HepG2 (cell line): ENCODE measurements around the gene TMEM184B. TPM values are rescaled to one million over a fixed set of nuclear protein-coding genes. Genes with fewer than 3 reads are reported as not detected.

Source experiments
- CBFB ChIP-seq: sonication (generic); formaldehyde crosslinking; IDR thresholded peaks from 2 replicates; pipeline ENCODE4 v1.4.0; 2020; ENCODE audit warnings: missing genetic modification reagents
- FOXP1 ChIP-seq, 2 experiments: fragments of 450-650 bp in 1 of 2; IDR thresholded peaks; 2 replicates each; pipeline ENCODE4 v1.6.1; 2017 to 2018; ENCODE audit warnings: antibody characterized with exemption in 1 of 2
- HMG20B ChIP-seq: conservative IDR thresholded peaks from 2 replicates; pipeline ENCODE4 v1.6.1; 2016; ENCODE audit warnings: missing genetic modification reagents, missing compliant biosample characterization
- HNF4G ChIP-seq, 2 experiments: sonication (generic) in 1 of 2; formaldehyde crosslinking in 1 of 2; IDR thresholded peaks; 2 replicates each; pipeline versions ENCODE4 v1.4.0 to v1.6.1; 2011 to 2020; ENCODE audit warnings: borderline replicate concordance in 2 of 2, low read depth in 2 of 2, mild to moderate bottlenecking in 2 of 2, low read length in 1 of 2, missing genetic modification reagents in 1 of 2, moderate library complexity in 1 of 2
- KDM1A ChIP-seq: IDR thresholded peaks from 2 replicates; pipeline ENCODE4 v1.6.1; 2016; ENCODE audit warnings: missing compliant biosample characterization
- KLF12 ChIP-seq: sonication (generic); formaldehyde crosslinking; IDR thresholded peaks from 2 replicates; pipeline ENCODE4 v1.4.0; 2020; ENCODE audit warnings: missing genetic modification reagents, borderline replicate concordance
- KMT2A ChIP-seq: sonication (generic); formaldehyde crosslinking; IDR thresholded peaks from 2 replicates; pipeline ENCODE4 v1.4.0; 2020; ENCODE audit warnings: missing genetic modification reagents
- PPARG ChIP-seq: conservative IDR thresholded peaks from 2 replicates; pipeline ENCODE4 v1.6.1; 2016; ENCODE audit warnings: missing biosample characterization, missing genetic modification reagents
- SRSF9 ChIP-seq: fragments of 200-400 bp; formaldehyde crosslinking; IDR thresholded peaks from 2 replicates; pipeline ENCODE4 v1.6.1; 2018; ENCODE audit warnings: borderline replicate concordance, mild to moderate bottlenecking, low read depth, low read length; ENCODE audit not compliant: insufficient read depth, poor library complexity, severe bottlenecking
- ZBTB1 ChIP-seq: sonication (generic); formaldehyde crosslinking; IDR thresholded peaks from 2 replicates; pipeline ENCODE4 v1.4.0; 2020; ENCODE audit warnings: missing genetic modification reagents, borderline replicate concordance
- ZBTB21 ChIP-seq: sonication (generic); formaldehyde crosslinking; IDR thresholded peaks from 2 replicates; pipeline ENCODE4 v1.4.0; 2020; ENCODE audit warnings: missing genetic modification reagents
- ZFX ChIP-seq: sonication (generic); formaldehyde crosslinking; IDR thresholded peaks from 2 replicates; pipeline ENCODE4 v1.4.0; 2020; ENCODE audit warnings: mild to moderate bottlenecking, low read depth, missing genetic modification reagents, moderate library complexity
- ZMYM3 ChIP-seq: sonication (generic); formaldehyde crosslinking; IDR thresholded peaks from 2 replicates; pipeline ENCODE4 v1.5.1; 2020; ENCODE audit warnings: mild to moderate bottlenecking, missing genetic modification reagents
- ZNF354B ChIP-seq: sonication (generic); formaldehyde crosslinking; IDR thresholded peaks from 2 replicates; pipeline ENCODE4 v1.8.0; 2022; ENCODE audit warnings: mild to moderate bottlenecking, missing genetic modification reagents
- ZNF563 ChIP-seq: sonication (generic); formaldehyde crosslinking; IDR thresholded peaks from 2 replicates; pipeline ENCODE4 v1.8.0; 2022; ENCODE audit warnings: mild to moderate bottlenecking, moderate library complexity, missing genetic modification reagents
- ZNF737 ChIP-seq: sonication (generic); formaldehyde crosslinking; IDR thresholded peaks from 2 replicates; pipeline ENCODE4 v1.5.0; 2020; ENCODE audit warnings: missing genetic modification reagents, mild to moderate bottlenecking, borderline replicate concordance
- ZNF747 ChIP-seq: sonication (generic); formaldehyde crosslinking; IDR thresholded peaks from 2 replicates; pipeline ENCODE4 v1.8.1; 2023; ENCODE audit warnings: missing genetic modification reagents, mild to moderate bottlenecking, borderline replicate concordance
- ZNF781 ChIP-seq: sonication (generic); formaldehyde crosslinking; IDR thresholded peaks from 2 replicates; pipeline ENCODE4 v1.5.1; 2020; ENCODE audit warnings: borderline replicate concordance, mild to moderate bottlenecking, missing genetic modification reagents; ENCODE audit errors: not compliant biosample characterization
- polyA plus RNA-seq, 8 experiments: library from polyadenylated mRNA; depleted of rRNA in 3 of 8; stranded (reverse) in 7 of 8; unstranded in 1 of 8; fragments of >200 nt; fragmentation: Illumina TruSeq in 4 of 8; extraction: Trizol in 4 of 8; gene quantifications; 2 replicates each; pipeline versions ENCODE4 v1.2.1 to v1.2.3, GENCODE V29; 2011 to 2016; ENCODE audit warnings: low read depth in 4 of 8, missing spikeins in 1 of 8, mixed read lengths in 1 of 8; ENCODE audit not compliant: insufficient read depth in 1 of 8
- total RNA-seq, 5 experiments: library from RNA; depleted of rRNA; stranded (reverse); fragments of >200 nt; fragmentation: Illumina TruSeq; extraction: Trizol; gene quantifications; 2 replicates each; pipeline ENCODE4 v1.2.3, GENCODE V29; 2016; ENCODE audit warnings: low read depth in 1 of 5
- TF ChIP-seq, protein P1 (sequence below): sonication (generic); formaldehyde crosslinking; conservative IDR thresholded peaks from 2 replicates; pipeline ENCODE4 v1.4.0; 2020; ENCODE audit warnings: mild to moderate bottlenecking, missing genetic modification reagents, moderate library complexity
- TF ChIP-seq, protein P2 (sequence below): sonication (generic); formaldehyde crosslinking; IDR thresholded peaks from 2 replicates; pipeline ENCODE4 v1.5.0; 2020; ENCODE audit warnings: missing genetic modification reagents, mild to moderate bottlenecking, borderline replicate concordance
- TF ChIP-seq, protein P3 (sequence below): sonication (generic); formaldehyde crosslinking; IDR thresholded peaks from 2 replicates; pipeline ENCODE4 v1.5.1; 2020; ENCODE audit warnings: missing genetic modification reagents, mild to moderate bottlenecking, borderline replicate concordance

TMEM184B gene
- total and polyA plus RNA-seq, 2 of the 13 experiments (the other 11 are each of a cell fraction or from before 2014, with no cell fraction given), result 15.9 to 16.0 TPM

DNA sequence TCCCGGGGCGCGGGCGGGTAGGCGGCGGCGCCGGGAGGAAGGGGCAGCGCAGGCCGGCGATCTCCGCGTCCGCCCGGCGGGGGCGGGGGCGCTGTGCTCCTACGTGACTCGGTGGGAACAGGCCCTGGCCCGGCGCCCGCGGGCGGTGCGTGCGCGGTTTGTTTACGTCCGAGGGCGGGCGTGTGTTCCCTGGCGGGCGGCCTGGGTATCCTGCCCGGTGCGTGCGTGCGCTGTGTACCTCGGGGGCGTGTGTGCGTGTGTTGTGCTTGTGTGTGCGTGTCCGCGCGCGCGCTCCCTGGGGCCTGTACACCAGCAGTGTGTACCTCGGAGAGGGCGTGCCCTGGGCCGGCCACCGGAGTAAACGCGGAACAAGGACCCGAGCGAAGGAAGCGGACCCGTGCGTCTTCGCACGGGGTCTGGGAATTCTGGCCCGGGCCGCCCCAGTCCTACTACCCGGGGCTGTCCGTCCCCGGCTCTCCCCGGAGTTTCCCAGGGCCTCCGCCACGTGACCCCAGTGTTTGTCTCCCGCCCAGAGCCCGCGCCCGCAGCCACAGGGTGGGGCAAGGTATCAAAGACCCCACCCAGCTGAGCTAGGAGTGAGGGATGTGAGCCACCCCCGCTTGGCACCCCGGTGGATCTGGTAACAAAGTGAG is 70.2 kb downstream of the TMEM184B start (continued):
- TF ChIP-seq ZFX (CRISPR knock-in tag) (peak; percentile 74), ZNF737 (no peak), ZNF563 (0 out of 2 replicates have a peak, but pooled peaks have one; percentile 80), CBFB (CRISPR knock-in tag) (no peak), PPARG (CRISPR knock-in tag) (no peak), KMT2A (no peak), KLF12 (CRISPR knock-in tag) (peak; percentile 13; the same call in 1 of the 2 replicates), KDM1A (CRISPR knock-in tag) (no peak), ZBTB1 (CRISPR knock-in tag) (no peak), SRSF9 (no peak), HMG20B (no peak), HNF4G (IDR thresholded peaks at IDR 0.05; ENCODE audit: borderline replicate concordance, low read depth, low read length) (no peak), HNF4G (CRISPR knock-in tag; IDR thresholded peaks at IDR 0.05; ENCODE audit: borderline replicate concordance, low read depth) (0 out of 2 replicates have a peak, but pooled peaks have one; percentile 3), ZMYM3 (no peak), ZBTB21 (CRISPR knock-in tag) (no peak), ZNF354B (CRISPR knock-in tag) (0 out of 2 replicates have a peak, but pooled peaks have one; percentile 49), ZNF781 (CRISPR knock-in tag) (peak; percentile 38), ZNF747 (CRISPR knock-in tag) (0 out of 2 replicates have a peak, but pooled peaks have one; percentile 6), FOXP1 (IDR thresholded peaks at IDR 0.05) (no peak), FOXP1 (CRISPR knock-in tag; IDR thresholded peaks at IDR 0.05) (peak; percentile 43; the same call in 1 of the 2 replicates)
- TF ChIP-seq, protein P1, sequence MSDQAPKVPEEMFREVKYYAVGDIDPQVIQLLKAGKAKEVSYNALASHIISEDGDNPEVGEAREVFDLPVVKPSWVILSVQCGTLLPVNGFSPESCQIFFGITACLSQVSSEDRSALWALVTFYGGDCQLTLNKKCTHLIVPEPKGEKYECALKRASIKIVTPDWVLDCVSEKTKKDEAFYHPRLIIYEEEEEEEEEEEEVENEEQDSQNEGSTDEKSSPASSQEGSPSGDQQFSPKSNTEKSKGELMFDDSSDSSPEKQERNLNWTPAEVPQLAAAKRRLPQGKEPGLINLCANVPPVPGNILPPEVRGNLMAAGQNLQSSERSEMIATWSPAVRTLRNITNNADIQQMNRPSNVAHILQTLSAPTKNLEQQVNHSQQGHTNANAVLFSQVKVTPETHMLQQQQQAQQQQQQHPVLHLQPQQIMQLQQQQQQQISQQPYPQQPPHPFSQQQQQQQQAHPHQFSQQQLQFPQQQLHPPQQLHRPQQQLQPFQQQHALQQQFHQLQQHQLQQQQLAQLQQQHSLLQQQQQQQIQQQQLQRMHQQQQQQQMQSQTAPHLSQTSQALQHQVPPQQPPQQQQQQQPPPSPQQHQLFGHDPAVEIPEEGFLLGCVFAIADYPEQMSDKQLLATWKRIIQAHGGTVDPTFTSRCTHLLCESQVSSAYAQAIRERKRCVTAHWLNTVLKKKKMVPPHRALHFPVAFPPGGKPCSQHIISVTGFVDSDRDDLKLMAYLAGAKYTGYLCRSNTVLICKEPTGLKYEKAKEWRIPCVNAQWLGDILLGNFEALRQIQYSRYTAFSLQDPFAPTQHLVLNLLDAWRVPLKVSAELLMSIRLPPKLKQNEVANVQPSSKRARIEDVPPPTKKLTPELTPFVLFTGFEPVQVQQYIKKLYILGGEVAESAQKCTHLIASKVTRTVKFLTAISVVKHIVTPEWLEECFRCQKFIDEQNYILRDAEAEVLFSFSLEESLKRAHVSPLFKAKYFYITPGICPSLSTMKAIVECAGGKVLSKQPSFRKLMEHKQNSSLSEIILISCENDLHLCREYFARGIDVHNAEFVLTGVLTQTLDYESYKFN (CRISPR knock-in tag), result no peak
- TF ChIP-seq, protein P2, sequence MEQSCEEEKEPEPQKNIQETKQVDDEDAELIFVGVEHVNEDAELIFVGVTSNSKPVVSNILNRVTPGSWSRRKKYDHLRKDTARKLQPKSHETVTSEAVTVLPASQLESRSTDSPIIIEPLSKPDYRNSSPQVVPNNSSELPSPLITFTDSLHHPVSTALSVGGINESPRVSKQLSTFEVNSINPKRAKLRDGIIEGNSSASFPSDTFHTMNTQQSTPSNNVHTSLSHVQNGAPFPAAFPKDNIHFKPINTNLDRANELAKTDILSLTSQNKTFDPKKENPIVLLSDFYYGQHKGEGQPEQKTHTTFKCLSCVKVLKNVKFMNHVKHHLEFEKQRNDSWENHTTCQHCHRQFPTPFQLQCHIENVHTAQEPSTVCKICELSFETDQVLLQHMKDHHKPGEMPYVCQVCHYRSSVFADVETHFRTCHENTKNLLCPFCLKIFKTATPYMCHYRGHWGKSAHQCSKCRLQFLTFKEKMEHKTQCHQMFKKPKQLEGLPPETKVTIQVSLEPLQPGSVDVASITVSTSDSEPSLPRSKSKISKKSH (CRISPR knock-in tag), result no peak
- TF ChIP-seq, protein P3, sequence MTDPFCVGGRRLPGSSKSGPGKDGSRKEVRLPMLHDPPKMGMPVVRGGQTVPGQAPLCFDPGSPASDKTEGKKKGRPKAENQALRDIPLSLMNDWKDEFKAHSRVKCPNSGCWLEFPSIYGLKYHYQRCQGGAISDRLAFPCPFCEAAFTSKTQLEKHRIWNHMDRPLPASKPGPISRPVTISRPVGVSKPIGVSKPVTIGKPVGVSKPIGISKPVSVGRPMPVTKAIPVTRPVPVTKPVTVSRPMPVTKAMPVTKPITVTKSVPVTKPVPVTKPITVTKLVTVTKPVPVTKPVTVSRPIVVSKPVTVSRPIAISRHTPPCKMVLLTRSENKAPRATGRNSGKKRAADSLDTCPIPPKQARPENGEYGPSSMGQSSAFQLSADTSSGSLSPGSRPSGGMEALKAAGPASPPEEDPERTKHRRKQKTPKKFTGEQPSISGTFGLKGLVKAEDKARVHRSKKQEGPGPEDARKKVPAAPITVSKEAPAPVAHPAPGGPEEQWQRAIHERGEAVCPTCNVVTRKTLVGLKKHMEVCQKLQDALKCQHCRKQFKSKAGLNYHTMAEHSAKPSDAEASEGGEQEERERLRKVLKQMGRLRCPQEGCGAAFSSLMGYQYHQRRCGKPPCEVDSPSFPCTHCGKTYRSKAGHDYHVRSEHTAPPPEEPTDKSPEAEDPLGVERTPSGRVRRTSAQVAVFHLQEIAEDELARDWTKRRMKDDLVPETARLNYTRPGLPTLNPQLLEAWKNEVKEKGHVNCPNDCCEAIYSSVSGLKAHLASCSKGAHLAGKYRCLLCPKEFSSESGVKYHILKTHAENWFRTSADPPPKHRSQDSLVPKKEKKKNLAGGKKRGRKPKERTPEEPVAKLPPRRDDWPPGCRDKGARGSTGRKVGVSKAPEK, result no peak
